GM18508 (cell line): ENCODE measurements around the gene POU6F2.
"Not testable (repeated sequence)": the region's sequence is repeated elsewhere in the genome, so short reads cannot be mapped to it uniquely, and the experiment has no call there.

Experiments used
- ATAC-seq: cut with Tn5 transposase; IDR thresholded peaks from one replicate; pipeline ENCODE4 v1.9.1; 2021; ENCODE audit warnings: moderate number of reproducible peaks; ENCODE audit not compliant: insufficient read depth, unreplicated experiment

Gene POU6F2

DNA sequence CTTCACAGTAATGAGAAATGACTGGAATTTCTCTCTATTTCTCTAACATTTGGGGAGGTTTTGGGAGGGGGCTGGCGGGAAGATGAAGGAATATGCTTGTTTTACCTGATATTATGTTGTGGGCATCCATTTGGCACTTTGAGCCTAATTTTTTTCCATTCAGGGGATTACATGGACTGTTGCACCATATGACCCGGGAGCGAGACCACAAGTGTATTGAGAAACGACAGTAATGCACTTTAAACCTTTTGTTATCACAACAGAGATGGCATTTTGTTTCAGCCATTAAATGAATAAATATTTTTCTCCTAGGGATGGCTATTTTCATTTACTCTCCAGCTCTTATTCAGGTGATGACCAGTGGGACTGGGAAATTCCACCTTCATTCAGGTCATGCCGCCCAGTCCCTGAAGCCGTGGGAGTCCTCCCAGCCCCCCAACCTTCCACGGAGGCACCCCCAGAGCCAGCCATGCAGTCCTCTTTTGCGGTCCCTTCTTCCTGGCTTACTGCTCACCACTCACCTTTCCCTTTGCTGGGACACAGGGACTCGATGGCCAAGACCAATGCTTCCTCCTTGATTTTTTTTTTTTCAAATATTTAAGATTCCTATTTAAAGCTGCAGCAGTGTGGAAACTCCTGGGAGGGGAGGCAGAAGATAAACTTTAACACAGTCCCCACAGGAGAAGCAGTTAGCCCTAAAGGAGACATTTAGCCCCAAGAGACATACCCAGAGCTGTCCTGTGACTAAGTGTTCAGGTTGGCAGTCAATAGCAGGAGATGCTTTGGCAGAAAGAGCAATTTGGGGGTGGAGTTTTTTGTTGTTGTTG lies 397.6 kb downstream of the POU6F2 start:
- ATAC-seq: no peak

DNA sequence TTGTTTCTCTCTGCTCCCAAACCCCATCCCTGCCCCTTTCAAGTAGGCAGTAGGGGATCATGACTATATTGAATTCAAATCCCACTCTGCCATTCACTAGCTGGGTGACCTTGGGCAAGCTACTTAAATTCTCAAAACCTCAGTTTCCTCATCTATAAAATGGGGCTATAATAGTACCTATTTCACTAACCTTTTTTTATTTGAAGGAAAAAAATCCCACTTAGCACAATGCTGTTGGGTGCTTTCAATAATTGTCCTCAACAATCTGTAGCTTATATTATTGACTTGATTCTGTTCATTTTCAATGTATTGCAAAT lies 398.1 kb downstream of the POU6F2 start:
- no peak for ATAC-seq

DNA sequence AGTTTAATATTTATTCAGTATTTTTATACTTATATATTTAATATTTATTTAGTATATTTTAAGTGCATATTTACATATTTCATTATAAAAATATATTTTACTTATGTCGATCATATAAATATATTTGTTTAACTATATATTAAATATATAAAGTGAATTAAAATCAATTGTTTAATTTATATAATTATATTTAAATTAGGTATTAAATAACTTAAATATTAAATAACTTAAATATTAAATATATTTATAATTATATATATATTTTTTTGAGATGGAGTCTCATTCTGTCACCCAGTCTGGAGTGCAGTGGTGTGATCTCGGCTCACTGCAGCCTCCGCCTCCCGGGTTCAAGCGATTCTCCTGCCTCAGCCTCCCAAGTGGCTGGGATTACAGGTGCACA lies 399.2 kb downstream of the POU6F2 start:
- not testable (repeated sequence) for ATAC-seq

DNA sequence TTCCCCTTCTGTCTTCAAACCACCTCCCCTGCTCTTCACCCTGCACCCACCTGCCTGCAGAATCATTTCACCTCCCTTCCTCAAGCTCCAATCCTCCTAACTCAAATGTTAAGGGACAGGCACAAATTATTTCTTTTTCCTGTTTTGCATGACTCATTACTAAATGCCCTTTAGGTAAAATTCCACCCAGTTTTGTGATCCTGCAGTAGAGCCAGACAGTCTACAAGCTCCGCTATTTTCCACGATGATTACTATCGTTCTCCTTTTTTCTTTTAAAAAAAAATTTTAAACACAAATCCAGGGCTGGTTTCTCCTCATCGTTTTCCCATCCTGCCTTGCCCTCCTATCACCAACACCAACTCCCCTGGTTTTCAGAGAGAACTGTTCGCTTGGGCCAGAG lies 401.7 kb downstream of the POU6F2 start:
- no peak for ATAC-seq

DNA sequence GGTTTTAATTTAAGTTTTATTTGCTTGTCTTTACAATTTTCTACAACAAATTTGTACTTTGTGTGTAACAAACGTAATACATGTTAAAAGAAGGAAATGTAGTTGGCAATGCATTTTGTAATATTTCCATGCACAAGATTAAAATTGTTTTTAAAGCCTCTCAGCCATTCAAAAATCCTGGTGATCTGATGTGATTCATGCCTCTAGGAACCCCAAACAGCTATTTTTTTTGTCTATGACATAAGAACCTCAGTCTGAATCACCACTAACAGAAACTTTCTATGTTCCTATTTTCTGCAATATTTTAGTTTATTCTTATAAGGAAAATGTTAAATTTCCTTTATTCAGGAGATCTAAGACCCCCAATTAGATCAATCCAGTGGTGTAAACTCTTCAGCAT lies 405.4 kb downstream of the POU6F2 start:
- no peak for ATAC-seq

DNA sequence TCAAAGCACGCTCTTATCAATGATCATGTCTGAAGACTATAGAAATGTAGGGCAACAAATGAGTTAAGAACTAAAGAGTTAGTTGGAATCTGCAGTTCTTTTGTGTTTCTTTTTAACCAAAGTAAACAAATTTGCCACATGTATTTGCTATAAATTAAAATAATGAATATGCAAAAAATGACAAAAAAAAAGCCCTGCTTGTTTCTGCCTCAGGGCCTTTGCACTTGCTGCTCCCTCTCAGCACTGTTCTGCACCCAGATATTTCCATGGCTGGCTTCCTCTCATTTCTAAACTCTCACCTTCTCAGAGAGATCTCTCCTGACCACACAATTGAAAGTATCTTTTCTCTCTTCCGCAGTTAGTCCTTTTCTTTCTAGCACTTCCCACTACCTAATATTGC lies 406.7 kb downstream of the POU6F2 start:
- ATAC-seq: no peak

DNA sequence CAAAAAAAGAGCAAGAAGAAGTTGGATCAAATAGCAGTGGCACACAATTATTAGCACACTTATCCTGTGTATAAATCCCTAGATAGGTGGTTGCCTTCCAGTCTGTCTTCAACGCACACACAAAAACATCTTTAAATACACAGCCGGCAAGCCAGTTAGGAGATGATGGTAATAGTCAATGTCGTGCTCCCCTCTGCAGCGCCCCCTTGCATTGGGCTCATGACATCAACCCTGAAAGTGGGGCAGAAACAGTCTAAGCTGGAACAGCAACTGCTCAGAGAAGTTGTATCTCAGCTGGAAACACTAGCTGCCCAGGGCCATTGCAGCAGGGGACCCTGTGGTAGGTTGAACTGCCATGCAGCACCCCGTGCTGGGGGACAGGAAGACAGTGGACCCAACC lies 409.0 kb downstream of the POU6F2 start:
- no peak for ATAC-seq

DNA sequence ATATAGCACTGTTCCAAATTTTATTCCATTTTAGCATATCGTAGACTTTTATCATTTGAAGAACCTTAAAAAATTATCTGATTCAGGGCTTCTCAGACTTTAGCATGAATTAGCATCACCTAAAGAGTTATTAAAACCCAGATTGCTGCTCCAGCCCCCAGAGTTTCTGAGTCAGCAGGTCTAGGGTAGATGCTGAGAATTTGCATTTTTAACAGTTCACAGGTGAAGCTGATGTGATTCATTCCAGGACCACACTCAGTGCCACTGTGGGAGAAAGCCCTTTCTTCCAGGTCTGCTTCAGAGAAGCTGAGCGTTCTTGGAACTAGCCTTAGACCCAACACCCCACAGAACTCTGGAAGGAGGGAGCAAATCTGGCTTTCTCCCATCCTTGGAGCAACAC lies 414.4 kb downstream of the POU6F2 start:
- no peak for ATAC-seq

DNA sequence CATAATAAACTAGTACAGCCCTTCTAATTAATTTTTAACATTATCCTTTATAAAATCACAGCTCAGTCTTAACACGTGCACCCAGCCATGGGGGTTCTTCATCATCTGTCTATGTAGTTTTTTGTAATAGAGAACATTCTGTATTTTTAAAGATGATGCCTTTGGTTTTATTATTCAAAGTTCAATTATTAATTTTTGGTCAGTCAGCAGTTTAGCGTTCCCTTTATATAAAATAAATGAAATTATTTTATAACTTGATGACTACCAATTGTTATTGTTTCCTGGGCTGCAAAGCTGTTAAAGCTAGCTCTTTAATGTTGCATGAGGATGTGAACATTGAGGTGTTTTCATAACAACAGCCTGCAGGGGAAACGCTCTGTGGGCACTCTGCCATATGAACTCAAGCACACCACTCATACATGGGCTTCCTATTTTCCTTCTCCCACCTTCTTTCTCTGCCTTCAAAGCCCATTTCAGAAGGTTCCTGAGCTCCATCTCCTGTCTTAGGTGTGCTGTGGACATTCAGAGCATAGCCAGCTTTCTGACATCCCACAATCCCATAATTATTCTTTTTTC lies 416.5 kb downstream of the POU6F2 start:
- ATAC-seq: no peak

DNA sequence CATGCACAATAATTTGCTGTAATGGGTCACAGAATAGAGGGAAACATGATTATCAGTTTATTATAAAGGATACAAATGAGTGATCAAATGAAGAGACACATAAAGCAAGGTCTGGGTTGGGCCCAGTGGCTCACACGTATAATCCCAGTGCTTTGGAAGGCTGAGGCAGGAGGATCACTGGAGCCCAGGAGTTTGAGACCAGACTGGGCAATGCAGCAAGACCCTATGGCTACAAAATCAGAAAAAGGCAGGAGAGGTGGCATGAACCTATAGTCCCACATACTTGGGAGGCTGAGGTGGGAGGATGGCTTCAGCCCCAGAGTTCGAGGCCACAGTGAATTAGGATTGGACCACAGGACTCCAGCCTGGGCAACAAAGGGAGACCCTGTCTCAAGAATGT lies 421.7 kb downstream of the POU6F2 start:
- no peak for ATAC-seq

DNA sequence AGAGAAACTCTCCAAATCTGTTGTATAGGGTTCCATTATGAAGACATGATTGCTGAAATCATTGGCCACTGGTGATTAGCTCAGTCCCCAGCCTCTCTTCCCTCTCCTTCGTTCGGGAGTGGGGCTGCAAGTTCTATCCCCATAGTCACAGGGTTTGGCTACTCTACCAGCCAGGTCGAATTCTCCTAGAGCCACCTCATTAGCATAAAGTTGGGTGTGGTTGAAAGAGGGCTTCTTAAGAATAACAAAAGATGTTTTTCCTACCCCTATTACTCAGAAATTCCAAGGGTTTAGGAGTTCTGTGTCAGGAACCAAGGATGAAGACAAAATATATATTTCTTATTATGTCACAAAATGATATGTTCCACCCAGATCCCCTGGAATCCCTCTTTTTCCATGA lies 422.3 kb downstream of the POU6F2 start:
- no peak for ATAC-seq

DNA sequence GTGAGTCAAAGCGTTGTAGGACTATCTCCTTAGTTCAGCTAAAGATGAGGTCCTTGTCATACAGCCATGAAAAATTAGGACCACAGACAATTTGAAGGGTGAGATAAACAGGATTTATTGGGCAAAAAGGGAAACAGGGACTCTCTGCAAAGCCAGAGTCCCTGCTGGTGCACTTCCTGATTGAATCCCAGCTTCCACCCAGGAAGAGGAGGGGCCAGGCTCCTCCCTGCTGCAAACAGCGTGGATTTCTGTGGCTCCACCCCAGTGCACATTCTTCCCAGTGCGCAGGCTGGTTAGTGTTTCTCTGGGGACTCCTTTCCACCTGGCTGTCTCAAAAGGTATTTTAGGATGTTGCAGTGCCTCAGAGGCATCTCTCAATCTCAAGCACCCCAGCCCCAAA lies 423.1 kb downstream of the POU6F2 start:
- ATAC-seq: no peak

DNA sequence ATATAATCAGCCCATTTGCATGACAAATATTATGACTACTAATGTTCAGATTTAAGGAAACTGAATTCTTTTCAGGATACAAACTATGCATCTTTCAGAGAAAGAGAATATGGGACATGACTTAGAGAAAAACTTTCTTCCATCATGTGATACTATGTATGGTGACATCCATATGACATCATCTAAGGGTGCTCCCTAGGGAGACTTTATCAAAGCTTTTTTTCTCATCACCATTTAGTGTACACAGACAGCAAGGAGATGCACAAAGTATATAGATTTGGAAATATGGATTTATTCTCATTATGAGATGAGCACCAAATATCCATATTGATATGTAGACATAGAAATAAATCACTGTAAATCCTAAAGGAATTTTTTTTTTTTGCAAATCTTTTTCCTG lies 424.3 kb downstream of the POU6F2 start:
- no peak for ATAC-seq

DNA sequence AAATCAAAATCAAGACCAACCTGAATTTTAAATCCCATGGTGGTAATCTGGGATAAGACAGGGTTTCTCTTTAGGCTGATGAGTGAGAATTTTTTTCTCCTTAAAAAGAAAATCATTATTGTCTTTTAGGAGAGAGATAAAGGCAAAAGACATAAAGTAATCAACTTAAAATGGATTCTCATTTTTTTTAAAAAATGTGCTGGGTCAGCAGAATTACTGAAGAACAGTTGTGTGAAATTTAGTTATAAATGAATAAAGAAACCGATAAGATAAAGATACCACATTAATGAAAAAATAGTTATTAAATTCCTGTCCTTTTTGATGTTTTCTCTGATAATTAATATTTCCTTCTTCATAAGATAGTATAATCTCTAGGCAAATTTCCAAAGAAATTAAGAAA lies 427.2 kb downstream of the POU6F2 start:
- no peak for ATAC-seq

DNA sequence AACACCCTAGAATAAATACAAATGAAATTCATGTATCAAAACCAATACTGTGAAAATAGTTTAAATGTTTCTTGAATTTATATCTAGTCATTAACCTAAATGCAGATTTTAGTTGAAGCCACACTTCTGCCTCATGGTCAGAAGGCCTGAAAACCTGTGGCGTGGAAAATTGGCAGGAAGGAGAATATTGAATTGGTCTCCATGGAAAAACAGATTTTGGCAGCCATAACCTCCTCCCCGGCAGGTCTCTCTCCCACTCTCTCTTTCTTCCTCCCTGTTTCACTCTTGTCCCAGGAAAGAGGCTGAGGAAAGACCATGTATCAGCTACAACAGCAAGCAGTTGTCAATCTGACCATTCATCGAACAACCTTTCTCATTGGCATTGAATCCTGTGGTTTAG lies 427.9 kb downstream of the POU6F2 start:
- ATAC-seq: no peak

DNA sequence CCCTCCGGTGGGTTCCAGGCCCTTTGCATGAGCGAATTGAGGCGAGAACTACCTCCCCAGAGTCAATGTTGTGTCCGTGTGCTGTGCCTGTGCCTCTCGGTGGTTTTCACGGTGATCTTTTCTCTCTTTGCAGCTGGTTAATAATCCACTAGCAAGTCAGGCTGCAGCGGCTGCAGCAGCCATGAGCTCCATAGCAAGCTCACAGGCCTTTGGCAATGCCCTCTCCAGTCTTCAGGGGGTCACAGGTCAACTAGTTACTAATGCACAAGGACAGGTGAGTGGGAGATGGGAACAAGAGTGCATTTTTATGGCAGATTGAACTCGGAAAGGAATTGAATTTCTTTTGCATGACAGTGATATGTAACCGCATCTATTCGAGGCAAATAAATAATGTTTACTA lies 428.8 kb downstream of the POU6F2 start:
- ATAC-seq: no peak

DNA sequence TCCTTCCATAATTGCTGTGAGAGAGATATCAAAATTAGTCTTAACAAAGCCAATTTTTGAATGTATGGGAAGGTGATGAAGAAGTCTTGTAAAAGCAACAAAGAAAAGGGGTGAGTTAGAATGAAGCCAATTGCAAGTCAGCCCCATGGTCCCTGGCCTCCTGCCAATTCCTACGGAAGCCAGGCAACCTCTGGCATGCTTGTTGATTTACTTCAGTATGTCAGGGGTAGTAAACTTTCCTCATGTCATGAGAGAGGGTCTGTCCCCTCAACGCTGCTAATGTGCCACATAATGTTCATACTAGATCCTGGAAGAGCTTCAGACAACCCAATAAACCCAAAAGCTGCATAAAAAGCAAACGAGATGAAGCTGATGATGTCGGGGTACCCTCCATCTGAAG lies 429.4 kb downstream of the POU6F2 start:
- no peak for ATAC-seq

DNA sequence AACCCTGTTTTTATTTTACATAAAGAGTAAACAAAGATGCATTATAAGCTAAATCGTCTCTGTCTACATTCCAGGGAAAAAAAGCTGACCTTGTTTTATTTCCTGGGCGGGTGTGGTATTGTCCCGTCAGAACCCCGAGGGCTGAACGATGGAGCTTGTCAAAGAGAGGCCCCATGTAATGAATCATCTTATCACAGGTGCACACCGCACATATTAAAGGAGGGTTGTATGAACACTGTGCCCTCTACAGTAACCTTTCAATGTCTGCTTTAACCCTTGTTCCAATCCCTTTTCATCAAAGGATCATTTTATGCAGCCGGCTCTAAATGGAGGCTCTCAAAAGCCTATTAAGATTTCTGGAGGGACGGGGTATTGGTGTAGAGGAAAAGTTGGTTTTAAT lies 430.0 kb downstream of the POU6F2 start:
- ATAC-seq: no peak

DNA sequence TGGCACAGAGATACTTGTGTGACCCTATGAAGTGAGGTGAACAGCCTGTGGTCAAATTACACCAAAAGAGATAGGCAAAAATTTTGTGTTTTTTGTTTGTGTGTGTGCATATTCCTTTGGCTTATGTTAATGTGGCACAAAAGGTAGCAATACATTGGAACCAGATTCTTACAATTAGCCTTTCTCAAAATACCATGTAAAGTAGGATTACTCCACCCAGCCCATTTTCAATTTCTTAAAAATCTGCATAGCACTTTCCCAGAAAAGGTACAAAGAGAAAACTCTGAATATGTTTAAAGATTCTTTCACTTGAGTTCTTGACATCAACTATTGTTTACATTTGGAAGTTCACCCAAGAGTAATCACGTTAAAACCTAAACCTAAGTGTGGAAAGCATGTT lies 431.2 kb downstream of the POU6F2 start:
- no peak for ATAC-seq

DNA sequence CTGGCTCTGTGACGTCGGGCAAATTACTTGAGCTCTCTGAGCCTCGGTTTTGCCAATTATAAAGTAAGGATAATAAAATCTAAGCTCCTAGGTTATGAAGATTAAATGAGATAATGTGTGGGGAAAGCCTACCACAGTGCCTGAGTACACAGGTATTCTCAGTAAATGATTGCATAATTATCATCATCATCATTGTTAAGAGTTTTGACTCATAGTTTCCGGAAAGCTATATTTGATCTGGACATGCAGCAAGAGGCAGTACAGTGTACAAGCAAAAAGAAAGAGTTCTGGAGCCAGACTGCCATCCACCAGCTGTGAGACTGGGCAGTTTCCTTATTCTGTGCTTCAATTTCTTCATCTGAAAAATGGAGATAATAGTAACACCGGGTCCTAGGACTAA lies 432.9 kb downstream of the POU6F2 start:
- no peak for ATAC-seq

DNA sequence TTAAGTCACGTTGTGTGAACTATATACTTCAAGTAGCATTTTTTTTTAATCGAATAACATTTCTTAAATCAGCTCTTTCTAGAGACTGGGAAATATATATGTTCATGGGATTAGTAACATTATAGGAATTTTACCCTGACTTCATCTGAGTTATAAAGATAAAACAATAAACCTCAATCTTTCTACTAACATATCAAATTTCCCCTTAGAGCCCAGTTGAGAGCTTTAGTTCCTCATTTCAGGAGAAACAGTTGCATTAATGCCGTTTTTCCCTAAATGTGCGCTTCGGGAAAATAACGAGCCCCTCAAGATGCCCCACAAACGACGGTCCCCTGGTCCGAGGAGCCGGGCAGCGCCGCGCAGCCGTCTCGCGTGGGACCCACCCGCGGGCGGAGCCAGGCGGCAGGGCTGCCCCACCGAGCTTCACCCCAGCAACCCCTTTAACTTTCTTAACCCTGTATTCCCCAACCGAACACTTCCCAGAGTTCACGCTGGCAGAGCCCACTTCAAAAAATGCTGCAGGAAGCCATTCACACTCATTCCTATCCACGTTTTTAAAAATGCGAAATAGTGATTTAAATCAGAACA lies 436.0 kb downstream of the POU6F2 start:
- ATAC-seq: no peak
